HG03354 (cell line): ENCODE data around the gene ULK3.

Experiments used
- ATAC-seq: cut with Tn5 transposase; IDR thresholded peaks from one replicate; pipeline ENCODE4 v1.9.1; 2021; ENCODE audit warnings: mild to moderate bottlenecking; ENCODE audit not compliant: unreplicated experiment, poor library complexity, severe bottlenecking

The ULK3 gene

DNA sequence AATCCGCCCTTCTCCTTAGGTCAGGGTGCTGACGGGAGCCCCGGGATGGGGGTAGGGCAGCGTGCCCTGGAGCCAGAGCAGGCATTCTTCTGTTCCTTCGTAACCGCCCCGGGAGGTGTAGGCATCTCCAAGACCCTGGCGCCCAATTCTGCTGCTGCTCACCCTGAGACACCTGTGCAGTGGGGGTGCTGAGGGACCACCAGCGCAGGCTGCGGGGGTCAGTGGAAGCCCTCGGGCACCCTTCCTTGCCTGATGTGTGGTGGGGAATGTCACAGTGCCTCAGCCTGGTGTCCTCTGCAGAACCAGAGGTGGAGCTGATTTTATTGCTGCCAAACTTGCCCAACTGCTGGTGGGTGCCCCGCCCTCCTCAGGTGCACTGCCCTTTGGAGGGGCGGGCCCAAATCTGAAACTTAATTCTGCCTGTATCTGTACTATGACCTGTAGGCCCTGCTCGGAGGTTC is 53.8 kb downstream of the ULK3 start:
- no peak for ATAC-seq

- peak; percentile 35 for ATAC-seq
Measured at GRCh38 chr15:74788683-74789151, 54.2 kb downstream of the ULK3 start.

DNA sequence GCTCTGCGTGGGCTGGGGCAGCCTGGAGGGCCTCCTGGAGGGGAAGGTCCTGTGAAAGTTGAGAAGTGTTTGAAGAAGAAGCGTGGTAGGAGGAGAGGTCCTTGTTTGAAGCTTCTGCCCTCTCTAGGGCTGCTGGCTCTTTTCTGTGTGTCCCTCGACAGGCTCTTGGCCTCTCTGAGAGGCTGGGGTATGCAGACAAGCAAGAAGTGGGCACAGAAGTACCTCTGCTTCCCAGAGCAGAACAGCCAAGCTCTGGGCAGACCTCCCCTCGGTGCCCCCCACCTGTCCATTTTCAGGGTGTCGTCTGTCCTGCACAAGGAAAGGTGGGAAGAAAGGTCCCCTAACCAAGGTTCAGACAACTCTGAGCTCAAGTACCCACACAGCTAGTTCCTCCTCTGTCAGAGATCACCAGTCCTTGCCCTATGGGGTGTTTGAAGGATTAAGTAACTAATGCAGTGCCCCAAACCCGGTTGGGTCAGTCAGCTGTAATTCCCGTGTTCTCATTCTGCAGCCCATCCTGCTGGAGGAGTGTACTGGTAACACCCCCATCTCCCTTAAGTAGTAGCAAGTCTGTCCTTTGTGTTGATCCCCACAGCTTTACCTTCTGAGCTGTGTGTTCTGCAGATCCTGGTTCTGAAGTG is 54.8 kb downstream of the ULK3 start:
- ATAC-seq: no peak

DNA sequence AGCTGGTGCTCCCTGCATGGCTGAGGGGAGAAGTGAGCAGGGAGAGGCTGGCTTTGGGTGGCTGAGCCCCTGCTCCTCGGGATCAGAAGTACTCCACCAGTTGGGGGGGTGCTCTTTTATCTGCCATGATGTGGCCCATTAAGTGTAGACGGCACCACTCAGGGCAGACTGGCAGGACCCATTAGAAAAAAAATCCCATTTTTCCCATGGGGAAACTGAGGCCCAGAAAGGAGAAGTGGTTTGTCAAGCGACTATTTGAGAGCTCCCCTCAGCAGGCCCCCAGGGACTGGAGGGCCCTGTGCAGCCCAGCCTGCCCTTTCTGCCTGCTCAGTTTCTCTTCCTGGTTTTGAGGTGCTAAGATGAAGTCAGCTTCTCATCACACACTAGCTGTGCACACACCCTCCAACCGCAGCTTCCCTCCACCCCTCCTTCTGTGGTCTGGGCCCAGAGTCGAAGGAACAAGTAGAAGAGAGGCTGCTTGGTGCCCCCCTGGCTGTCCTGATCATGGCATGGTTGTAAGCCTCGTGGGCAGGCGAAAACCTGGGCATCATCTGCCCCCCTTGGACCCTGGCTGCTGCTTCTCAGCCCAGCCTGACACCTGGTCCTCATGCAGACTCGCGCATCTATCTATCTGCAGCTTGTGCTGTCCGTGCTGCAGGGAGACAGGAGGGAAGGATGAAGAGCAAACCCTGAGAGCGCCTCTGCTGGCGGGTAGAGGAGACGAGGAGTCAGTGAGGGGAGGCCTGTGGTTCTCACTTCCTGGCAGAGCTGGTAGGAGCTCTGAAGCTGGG is 55.5 kb downstream of the ULK3 start:
- peak; percentile 54 for ATAC-seq

DNA sequence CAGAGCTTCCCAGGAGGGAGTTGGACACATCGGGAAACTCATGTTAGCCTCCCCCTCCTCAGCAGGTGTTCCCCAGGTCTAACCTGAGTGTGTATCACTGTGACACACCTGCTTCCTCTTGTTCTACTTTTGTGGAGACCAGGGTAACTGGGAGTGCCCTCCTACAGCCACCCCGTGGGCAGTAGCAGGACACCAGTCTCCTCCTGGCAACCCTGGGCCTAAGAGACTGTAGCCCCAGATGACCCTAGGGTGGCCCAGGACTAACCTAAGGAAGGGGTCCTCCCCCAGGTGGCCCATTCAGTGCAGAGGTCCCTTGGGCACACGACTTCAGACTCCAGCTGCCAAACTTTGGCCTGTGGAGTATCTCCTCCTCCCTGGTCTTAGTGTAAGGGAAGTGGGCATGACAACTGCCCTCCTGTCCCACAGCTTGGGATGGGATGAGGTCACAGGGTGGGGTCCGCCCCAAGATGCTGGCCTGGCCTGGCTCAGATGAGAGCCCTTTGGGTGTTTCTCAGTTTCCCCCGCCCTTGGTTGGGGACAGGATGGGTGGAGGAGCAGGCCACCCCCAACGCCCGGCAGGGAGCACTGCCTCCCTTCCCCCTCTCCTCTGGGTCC is 56.3 kb downstream of the ULK3 start:
- ATAC-seq: no peak
